Measurements from ENCODE around the gene SLC17A1.

DNA sequence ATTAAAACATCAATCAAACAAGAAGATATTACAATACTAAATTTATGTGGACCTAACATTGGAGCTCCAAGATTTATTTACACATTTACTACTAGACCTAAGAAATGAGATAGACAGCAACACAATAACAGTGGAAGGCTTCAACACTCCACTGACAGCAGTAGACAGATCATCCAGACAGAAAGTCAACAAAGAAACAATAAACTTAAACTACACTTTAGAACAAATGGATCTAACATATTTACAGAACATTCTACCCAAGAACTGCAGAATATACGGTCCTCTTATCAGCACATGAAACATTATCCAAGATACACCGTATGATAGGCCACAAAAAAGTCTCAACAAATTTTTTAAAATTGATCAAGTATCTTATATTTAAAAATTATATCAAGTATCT lies 27.0 kb downstream of the SLC17A1 start:
- TF ChIP-seq NR1H2 (CRISPR knock-in tag; IDR thresholded peaks at IDR 0.05), result no peak
- TF ChIP-seq, protein P1, sequence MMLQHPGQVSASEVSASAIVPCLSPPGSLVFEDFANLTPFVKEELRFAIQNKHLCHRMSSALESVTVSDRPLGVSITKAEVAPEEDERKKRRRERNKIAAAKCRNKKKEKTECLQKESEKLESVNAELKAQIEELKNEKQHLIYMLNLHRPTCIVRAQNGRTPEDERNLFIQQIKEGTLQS (CRISPR knock-in tag; conservative IDR thresholded peaks at IDR 0.05), result no peak
- no peak for TF ChIP-seq EMX1 (CRISPR knock-in tag; IDR thresholded peaks at IDR 0.05)
- TF ChIP-seq, protein P2, sequence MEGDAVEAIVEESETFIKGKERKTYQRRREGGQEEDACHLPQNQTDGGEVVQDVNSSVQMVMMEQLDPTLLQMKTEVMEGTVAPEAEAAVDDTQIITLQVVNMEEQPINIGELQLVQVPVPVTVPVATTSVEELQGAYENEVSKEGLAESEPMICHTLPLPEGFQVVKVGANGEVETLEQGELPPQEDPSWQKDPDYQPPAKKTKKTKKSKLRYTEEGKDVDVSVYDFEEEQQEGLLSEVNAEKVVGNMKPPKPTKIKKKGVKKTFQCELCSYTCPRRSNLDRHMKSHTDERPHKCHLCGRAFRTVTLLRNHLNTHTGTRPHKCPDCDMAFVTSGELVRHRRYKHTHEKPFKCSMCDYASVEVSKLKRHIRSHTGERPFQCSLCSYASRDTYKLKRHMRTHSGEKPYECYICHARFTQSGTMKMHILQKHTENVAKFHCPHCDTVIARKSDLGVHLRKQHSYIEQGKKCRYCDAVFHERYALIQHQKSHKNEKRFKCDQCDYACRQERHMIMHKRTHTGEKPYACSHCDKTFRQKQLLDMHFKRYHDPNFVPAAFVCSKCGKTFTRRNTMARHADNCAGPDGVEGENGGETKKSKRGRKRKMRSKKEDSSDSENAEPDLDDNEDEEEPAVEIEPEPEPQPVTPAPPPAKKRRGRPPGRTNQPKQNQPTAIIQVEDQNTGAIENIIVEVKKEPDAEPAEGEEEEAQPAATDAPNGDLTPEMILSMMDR (IDR thresholded peaks at IDR 0.05), result no peak
- no peak for TF ChIP-seq NFYB (CRISPR knock-in tag; conservative IDR thresholded peaks at IDR 0.05; ENCODE audit: low read depth)
- TF ChIP-seq, protein P3, sequence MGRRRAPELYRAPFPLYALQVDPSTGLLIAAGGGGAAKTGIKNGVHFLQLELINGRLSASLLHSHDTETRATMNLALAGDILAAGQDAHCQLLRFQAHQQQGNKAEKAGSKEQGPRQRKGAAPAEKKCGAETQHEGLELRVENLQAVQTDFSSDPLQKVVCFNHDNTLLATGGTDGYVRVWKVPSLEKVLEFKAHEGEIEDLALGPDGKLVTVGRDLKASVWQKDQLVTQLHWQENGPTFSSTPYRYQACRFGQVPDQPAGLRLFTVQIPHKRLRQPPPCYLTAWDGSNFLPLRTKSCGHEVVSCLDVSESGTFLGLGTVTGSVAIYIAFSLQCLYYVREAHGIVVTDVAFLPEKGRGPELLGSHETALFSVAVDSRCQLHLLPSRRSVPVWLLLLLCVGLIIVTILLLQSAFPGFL (CRISPR knock-in tag; IDR thresholded peaks at IDR 0.05; ENCODE audit: borderline replicate concordance), result no peak
